ENCODE results near the gene ELMO1.

ELMO1 gene

GRCh38 chr7:36964297-36964696 is 484.4 kb downstream of the ELMO1 start:
- TF ChIP-seq POLR2A (IDR thresholded peaks at IDR 0.05; ENCODE audit: low read depth, low read length) (no peak), POLR2AphosphoS5 (IDR thresholded peaks at IDR 0.05; ENCODE audit: low read depth, low read length) (no peak), TAF1 (IDR thresholded peaks at IDR 0.05; ENCODE audit: borderline replicate concordance, low read depth, low read length) (no peak)
- no peak for FAIRE-seq
- DNase-seq (ENCODE audit: insufficient read length) = no peak

GRCh38 chr7:36962367-36962766 is 486.3 kb downstream of the ELMO1 start:
- DNase-seq (ENCODE audit: insufficient read length) (no peak), FAIRE-seq (no peak)
- TF ChIP-seq POLR2AphosphoS5 (IDR thresholded peaks at IDR 0.05; ENCODE audit: low read depth, low read length) (no peak), POLR2A (IDR thresholded peaks at IDR 0.05; ENCODE audit: low read depth, low read length) (no peak), TAF1 (IDR thresholded peaks at IDR 0.05; ENCODE audit: borderline replicate concordance, low read depth, low read length) (no peak)

GRCh38 chr7:36961693-36962092 is 487.0 kb downstream of the ELMO1 start:
- DNase-seq (ENCODE audit: insufficient read length) = no peak
- TF ChIP-seq POLR2A (IDR thresholded peaks at IDR 0.05; ENCODE audit: low read depth, low read length) (no peak), TAF1 (IDR thresholded peaks at IDR 0.05; ENCODE audit: borderline replicate concordance, low read depth, low read length) (no peak), POLR2AphosphoS5 (IDR thresholded peaks at IDR 0.05; ENCODE audit: low read depth, low read length) (no peak)
- FAIRE-seq = no peak

- FAIRE-seq (no peak), DNase-seq (ENCODE audit: insufficient read length) (no peak)
- TF ChIP-seq POLR2A (IDR thresholded peaks at IDR 0.05; ENCODE audit: low read depth, low read length) (no peak), POLR2AphosphoS5 (IDR thresholded peaks at IDR 0.05; ENCODE audit: low read depth, low read length) (no peak), TAF1 (IDR thresholded peaks at IDR 0.05; ENCODE audit: borderline replicate concordance, low read depth, low read length) (no peak)
Observed at GRCh38 chr7:36961097-36961496, 487.6 kb downstream of the ELMO1 start.

- peak; percentile 48 for FAIRE-seq
- TF ChIP-seq TAF1 (IDR thresholded peaks at IDR 0.05; ENCODE audit: borderline replicate concordance, low read depth, low read length) = no peak
- no peak for TF ChIP-seq POLR2AphosphoS5 (IDR thresholded peaks at IDR 0.05; ENCODE audit: low read depth, low read length)
- TF ChIP-seq POLR2A (IDR thresholded peaks at IDR 0.05; ENCODE audit: low read depth, low read length) = no peak
- no peak for DNase-seq (ENCODE audit: insufficient read length)
Observed at GRCh38 chr7:36960105-36960504, 488.6 kb downstream of the ELMO1 start.

- DNase-seq (ENCODE audit: insufficient read length) (no peak), FAIRE-seq (no peak)
- TF ChIP-seq POLR2AphosphoS5 (IDR thresholded peaks at IDR 0.05; ENCODE audit: low read depth, low read length) (no peak), TAF1 (IDR thresholded peaks at IDR 0.05; ENCODE audit: borderline replicate concordance, low read depth, low read length) (no peak), POLR2A (IDR thresholded peaks at IDR 0.05; ENCODE audit: low read depth, low read length) (no peak)
Observed at GRCh38 chr7:36958111-36958733, 490.4 kb downstream of the ELMO1 start.

- FAIRE-seq (no peak), DNase-seq (ENCODE audit: insufficient read length) (no peak)
- TF ChIP-seq POLR2A (IDR thresholded peaks at IDR 0.05; ENCODE audit: low read depth, low read length) (no peak), POLR2AphosphoS5 (IDR thresholded peaks at IDR 0.05; ENCODE audit: low read depth, low read length) (no peak), TAF1 (IDR thresholded peaks at IDR 0.05; ENCODE audit: borderline replicate concordance, low read depth, low read length) (no peak)
Observed at GRCh38 chr7:36957620-36958019, 491.0 kb downstream of the ELMO1 start.

- no peak for DNase-seq (ENCODE audit: insufficient read length)
- TF ChIP-seq TAF1 (IDR thresholded peaks at IDR 0.05; ENCODE audit: borderline replicate concordance, low read depth, low read length) (no peak), POLR2A (IDR thresholded peaks at IDR 0.05; ENCODE audit: low read depth, low read length) (no peak), POLR2AphosphoS5 (IDR thresholded peaks at IDR 0.05; ENCODE audit: low read depth, low read length) (no peak)
- FAIRE-seq = no peak
Observed at GRCh38 chr7:36956814-36957213, 491.9 kb downstream of the ELMO1 start.

GRCh38 chr7:36955456-36956129 is 493.1 kb downstream of the ELMO1 start:
- DNase-seq (ENCODE audit: insufficient read length) (no peak), FAIRE-seq (peak; percentile 44)

GRCh38 chr7:36951257-36951697 is 497.4 kb downstream of the ELMO1 start:
- FAIRE-seq = peak; percentile 99
- no peak for DNase-seq (ENCODE audit: insufficient read length)
- TF ChIP-seq TAF1 (IDR thresholded peaks at IDR 0.05; ENCODE audit: borderline replicate concordance, low read depth, low read length) (no peak), POLR2A (IDR thresholded peaks at IDR 0.05; ENCODE audit: low read depth, low read length) (no peak), POLR2AphosphoS5 (IDR thresholded peaks at IDR 0.05; ENCODE audit: low read depth, low read length) (no peak)

More at GRCh38 chr7:36955456-36956129, 493.1 kb downstream of the ELMO1 start:
- TF ChIP-seq POLR2A (IDR thresholded peaks at IDR 0.05; ENCODE audit: low read depth, low read length) (no peak), POLR2AphosphoS5 (IDR thresholded peaks at IDR 0.05; ENCODE audit: low read depth, low read length) (no peak), TAF1 (IDR thresholded peaks at IDR 0.05; ENCODE audit: borderline replicate concordance, low read depth, low read length) (no peak)

GRCh38 chr7:36949711-36950600 is 498.7 kb downstream of the ELMO1 start:
- peak; percentile 75 for FAIRE-seq
- no peak for DNase-seq (ENCODE audit: insufficient read length)
- TF ChIP-seq POLR2A (IDR thresholded peaks at IDR 0.05; ENCODE audit: low read depth, low read length) (no peak), POLR2AphosphoS5 (IDR thresholded peaks at IDR 0.05; ENCODE audit: low read depth, low read length) (no peak), TAF1 (IDR thresholded peaks at IDR 0.05; ENCODE audit: borderline replicate concordance, low read depth, low read length) (no peak)

Measured in GM12892 (cell line).